MM.1S (cell line): ENCODE data around the gene TAC3.

Experiments
- CTCF ChIP-seq: fragments of 300-600 bp; sonication (generic); IDR thresholded peaks from 2 replicates; pipeline ENCODE4 v1.5.1; 2016; ENCODE audit warnings: antibody characterized with exemption, low read length, mixed read lengths
- EZH2 ChIP-seq: fragments of 300-600 bp; sonication (generic); optimal IDR thresholded peaks from 2 replicates; pipeline ENCODE3; 2017; ENCODE audit warnings: low read depth, mild to moderate bottlenecking, antibody characterized with exemption, low read length, mixed read lengths
- EZH2phosphoT487 ChIP-seq: fragments of 300-600 bp; sonication (generic); IDR thresholded peaks from 2 replicates; pipeline ENCODE4 v1.6.1; 2018; ENCODE audit warnings: antibody characterized with exemption, low read length

GRCh38 chr12:57033431-57033830 is 17.1 kb upstream of the TAC3 start:
- no peak for TF ChIP-seq EZH2
- no peak for TF ChIP-seq CTCF
- no peak for TF ChIP-seq EZH2phosphoT487
